ENCODE results near the gene TAAR5. TPM values are rescaled to one million over a fixed set of nuclear protein-coding genes. Genes with fewer than 3 reads are reported as not detected.

Gene TAAR5
- total and polyA plus RNA-seq, 10 of the 15 experiments (the other 5 are each of a cell fraction or from before 2014, with no cell fraction given), result not detected

GRCh38 chr6:132623106-132623845 is 33.7 kb upstream of the TAAR5 start:
- TF ChIP-seq ELK1 (IDR thresholded peaks at IDR 0.05; ENCODE audit: low read depth, low read length) (no peak), MTA2 (IDR thresholded peaks at IDR 0.05; ENCODE audit: low read depth) (no peak), HDGF (IDR thresholded peaks at IDR 0.05) (no peak), POLR2AphosphoS2 (IDR thresholded peaks at IDR 0.05; ENCODE audit: low read depth, low read length) (no peak), IKZF1 (conservative IDR thresholded peaks at IDR 0.05) (no peak), TCF3 (IDR thresholded peaks at IDR 0.05; ENCODE audit: borderline replicate concordance, insufficient read depth, low read depth, low read length) (no peak), MAX (IDR thresholded peaks at IDR 0.05; ENCODE audit: low read depth, low read length) (no peak), JUND (IDR thresholded peaks at IDR 0.05; ENCODE audit: low read depth, low read length) (no peak), ZNF384 (IDR thresholded peaks at IDR 0.05; ENCODE audit: borderline replicate concordance, low read depth, low read length) (no peak), BRCA1 (IDR thresholded peaks at IDR 0.05; ENCODE audit: low read depth, low read length) (no peak), BCL11A (IDR thresholded peaks at IDR 0.05; ENCODE audit: low read depth, low read length) (no peak), MEF2A (IDR thresholded peaks at IDR 0.05; ENCODE audit: insufficient read depth, low read depth, low read length) (no peak), IRF4 (IDR thresholded peaks at IDR 0.05; ENCODE audit: low read depth, low read length) (no peak)
- TF ChIP-seq, protein P1, sequence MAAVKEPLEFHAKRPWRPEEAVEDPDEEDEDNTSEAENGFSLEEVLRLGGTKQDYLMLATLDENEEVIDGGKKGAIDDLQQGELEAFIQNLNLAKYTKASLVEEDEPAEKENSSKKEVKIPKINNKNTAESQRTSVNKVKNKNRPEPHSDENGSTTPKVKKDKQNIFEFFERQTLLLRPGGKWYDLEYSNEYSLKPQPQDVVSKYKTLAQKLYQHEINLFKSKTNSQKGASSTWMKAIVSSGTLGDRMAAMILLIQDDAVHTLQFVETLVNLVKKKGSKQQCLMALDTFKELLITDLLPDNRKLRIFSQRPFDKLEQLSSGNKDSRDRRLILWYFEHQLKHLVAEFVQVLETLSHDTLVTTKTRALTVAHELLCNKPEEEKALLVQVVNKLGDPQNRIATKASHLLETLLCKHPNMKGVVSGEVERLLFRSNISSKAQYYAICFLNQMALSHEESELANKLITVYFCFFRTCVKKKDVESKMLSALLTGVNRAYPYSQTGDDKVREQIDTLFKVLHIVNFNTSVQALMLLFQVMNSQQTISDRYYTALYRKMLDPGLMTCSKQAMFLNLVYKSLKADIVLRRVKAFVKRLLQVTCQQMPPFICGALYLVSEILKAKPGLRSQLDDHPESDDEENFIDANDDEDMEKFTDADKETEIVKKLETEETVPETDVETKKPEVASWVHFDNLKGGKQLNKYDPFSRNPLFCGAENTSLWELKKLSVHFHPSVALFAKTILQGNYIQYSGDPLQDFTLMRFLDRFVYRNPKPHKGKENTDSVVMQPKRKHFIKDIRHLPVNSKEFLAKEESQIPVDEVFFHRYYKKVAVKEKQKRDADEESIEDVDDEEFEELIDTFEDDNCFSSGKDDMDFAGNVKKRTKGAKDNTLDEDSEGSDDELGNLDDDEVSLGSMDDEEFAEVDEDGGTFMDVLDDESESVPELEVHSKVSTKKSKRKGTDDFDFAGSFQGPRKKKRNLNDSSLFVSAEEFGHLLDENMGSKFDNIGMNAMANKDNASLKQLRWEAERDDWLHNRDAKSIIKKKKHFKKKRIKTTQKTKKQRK (IDR thresholded peaks at IDR 0.05; ENCODE audit: low read depth, low read length), result no peak
- no peak for FAIRE-seq
- POLR2A ChIA-PET, result no interaction called here
- SMC1A ChIA-PET (ENCODE audit: uncharacterized antibody, unreplicated experiment), result interaction anchor here (0.6 kb wide), 1 partner anchor 144 kb away, joined by 3 read pairs; no protein-coding TSS in a partner anchor
- BruUV-seq (replicated peaks), result no TSS peak
- no peaks in the 10 kb centered on the region for H4K20me1 ChIP-seq (ENCODE audit: control insufficient read depth, insufficient read depth)
- intact Hi-C loops (cut with micrococcal nuclease; ENCODE audit: unreplicated experiment), result no loop called here
- H3K36me3 ChIP-seq (ENCODE audit: control insufficient read depth in 2 of 2, insufficient read depth in 2 of 2, low read length in 1 of 2), result no peaks in the 10 kb centered on the region
- no peak overlapping the region for H2AFZ ChIP-seq (ENCODE audit: control insufficient read depth, low read depth, low read length)
- no peaks in the 10 kb centered on the region for H3K79me2 ChIP-seq (ENCODE audit: control insufficient read depth, insufficient read depth, low read length)
- no peak overlapping the region for H3K4me3 ChIP-seq
- no peaks in the 10 kb centered on the region for H3K4me1 ChIP-seq (ENCODE audit: control insufficient read depth, insufficient read depth, low read length)
- RAD21 ChIA-PET (ENCODE audit: unreplicated experiment), result no interaction called here
- H3K4me2 ChIP-seq (ENCODE audit: control insufficient read depth, insufficient read depth), result no peak overlapping the region
- H3K9me3 ChIP-seq (replicated peaks; ENCODE audit: control insufficient read depth, insufficient read depth, low read length), result no peaks in the 10 kb centered on the region
- ATAC-seq, result no peak
- no peak overlapping the region for H3K27ac ChIP-seq (ENCODE audit: control insufficient read depth, insufficient read depth)
- DNase-seq (ENCODE audit: low read depth, low spot score), result no peak
- CTCF ChIA-PET, result interaction anchor here (0.8 kb wide), 1 partner anchor 10 kb away, joined by 3 read pairs; no protein-coding TSS in a partner anchor
- 50% methylated on average over 6 of the region's 6 CpGs for WGBS (ENCODE audit: insufficient coverage, insufficient replicate concordance, low lambda C conversion rate, missing lambda C conversion rate)
- no peaks in the 10 kb centered on the region; a peak in 1 of 4 replicates for H3K27me3 ChIP-seq (replicated peaks in 1 of 2; ENCODE audit: control insufficient read depth in 2 of 2, insufficient read depth in 2 of 2, low read length in 1 of 2)
- no peak overlapping the region for H3K9ac ChIP-seq (ENCODE audit: control insufficient read depth, insufficient read depth, low read length)
- in situ Hi-C loops (cut with MboI), result no loop called here

Measured in GM12878 (cell line).